H1 (cell line): ENCODE measurements around the gene TPPP. TPM values are rescaled to one million over a fixed set of nuclear protein-coding genes. Genes with fewer than 3 reads are reported as not detected.
"Not testable (repeated sequence)": the region's sequence is repeated elsewhere in the genome, so short reads cannot be mapped to it uniquely, and the experiment has no call there.

Experiments
- CTCF ChIA-PET: fragments of 300-600 bp; sonication (Branson Sonifier 250); formaldehyde crosslinking; loops from one replicate; lab custom pipeline; 2021; ENCODE audit not compliant: partially characterized antibody; lab: Charles Lee
- POLR2A ChIA-PET: fragments of 300-600 bp; sonication (Branson Sonifier 250); formaldehyde crosslinking; loops from one replicate; lab custom pipeline; 2021; ENCODE audit warnings: inconsistent platforms; ENCODE audit not compliant: partially characterized antibody; lab: Charles Lee
- DNase-seq, 2 experiments: peaks; one replicate each; pipeline versions ENCODE4 v3.0.0 to v3.0.0-alpha.2; 2010 to 2022; ENCODE audit warnings: low spot score in 2 of 2, low read depth in 1 of 2, mixed read lengths in 1 of 2
- FAIRE-seq: peaks from 2 replicates; lab custom pipeline; 2011; peaks lifted over from hg19 to GRCh38; lab: Jason Lieb, UNC
- H2AFZ ChIP-seq: 2 replicates; pipeline ENCODE4 v1.8.1; 2012; ENCODE audit warnings: low read length, inconsistent platforms
- H2AK5ac ChIP-seq: 2 replicates; pipeline ENCODE4 v1.6.1; 2013; ENCODE audit warnings: low read depth, low read length
- H2BK120ac ChIP-seq: replicated peaks from 2 replicates; pipeline ENCODE3; 2013; ENCODE audit warnings: low read depth, low read length, inconsistent platforms
- H2BK12ac ChIP-seq: 2 replicates; pipeline ENCODE4 v1.6.1; 2013; ENCODE audit warnings: low read depth, low read length
- H2BK15ac ChIP-seq: 2 replicates; pipeline ENCODE4 v1.6.1; 2013; ENCODE audit warnings: low read length
- H2BK20ac ChIP-seq: 2 replicates; pipeline ENCODE4 v1.6.1; 2013; ENCODE audit warnings: low read length
- H2BK5ac ChIP-seq: 2 replicates; pipeline ENCODE4 v1.6.1; 2013; ENCODE audit warnings: low read depth, low read length
- H3K14ac ChIP-seq: 2 replicates; pipeline ENCODE4 v1.6.1; 2013; ENCODE audit warnings: inconsistent platforms; ENCODE audit not compliant: insufficient read length
- H3K18ac ChIP-seq: 2 replicates; pipeline ENCODE4 v1.6.1; 2013; ENCODE audit warnings: low read length; ENCODE audit errors: extremely low read depth
- H3K23ac ChIP-seq: 2 replicates; pipeline ENCODE4 v1.6.1; 2013; ENCODE audit warnings: inconsistent platforms; ENCODE audit not compliant: insufficient read length
- H3K23me2 ChIP-seq: 2 replicates; pipeline ENCODE4 v1.6.1; 2013; ENCODE audit warnings: low read depth, low read length
- H3K27ac ChIP-seq: 2 replicates; pipeline ENCODE4 v1.6.1; 2011; ENCODE audit warnings: low read depth, low read length, inconsistent platforms
- H3K27me3 ChIP-seq, 4 experiments: replicated peaks in 1 of 4; 1 replicate in 1 of 4; 2 replicates in 3 of 4; pipeline versions ENCODE4 v1.6.1 to v1.8.1; 2011 to 2013; ENCODE audit warnings: low read length in 3 of 4, mild to moderate bottlenecking in 3 of 4, inconsistent platforms in 2 of 4, mixed read lengths in 2 of 4, moderate library complexity in 1 of 4; ENCODE audit not compliant: control insufficient read depth in 3 of 4, insufficient read depth in 3 of 4; ENCODE audit errors: extremely low read depth in 1 of 4
- H3K36me3 ChIP-seq, 4 experiments: 2 replicates each; pipeline versions ENCODE4 v1.6.1 to v1.8.1; 2011 to 2013; ENCODE audit warnings: mild to moderate bottlenecking in 4 of 4, low read length in 3 of 4, moderate library complexity in 2 of 4, control low read depth in 1 of 4, inconsistent platforms in 1 of 4; ENCODE audit not compliant: insufficient read depth in 4 of 4, control insufficient read depth in 2 of 4
- H3K4ac ChIP-seq: replicated peaks from 2 replicates; pipeline ENCODE3; 2013; ENCODE audit warnings: low read length, low read depth, mixed read lengths, inconsistent platforms; ENCODE audit not compliant: insufficient read length
- H3K4me1 ChIP-seq, 4 experiments: replicated peaks in 1 of 4; 1 replicate in 1 of 4; 2 replicates in 3 of 4; pipeline versions ENCODE4 v1.6.1 to v1.8.1; 2011 to 2013; ENCODE audit warnings: low read length in 3 of 4, inconsistent platforms in 2 of 4, mixed read lengths in 1 of 4; ENCODE audit not compliant: insufficient read depth in 4 of 4, control insufficient read depth in 3 of 4
- H3K4me2 ChIP-seq, 2 experiments: 2 replicates each; pipeline versions ENCODE4 v1.6.1 to v1.8.1; 2011 to 2013; ENCODE audit warnings: low read depth in 2 of 2, low read length in 2 of 2, control low read depth in 1 of 2, inconsistent platforms in 1 of 2, mild to moderate bottlenecking in 1 of 2; ENCODE audit not compliant: insufficient read depth in 1 of 2
- H3K4me3 ChIP-seq, 4 experiments: fragments of 200-600, 300-600 bp in 1 of 4; sonication (generic), shearing (Covaris generic), sonication (Bioruptor Twin) in 1 of 4; 2 replicates each; pipeline versions ENCODE4 v1.5.1 to v1.8.1; 2011 to 2016; ENCODE audit warnings: low read length in 4 of 4, low read depth in 3 of 4, control low read depth in 2 of 4, inconsistent platforms in 2 of 4, mild to moderate bottlenecking in 2 of 4, mixed read lengths in 1 of 4, moderate library complexity in 1 of 4; ENCODE audit not compliant: insufficient read depth in 2 of 4; ENCODE audit errors: extremely low read depth in 1 of 4
- H3K56ac ChIP-seq: replicated peaks from 2 replicates; pipeline ENCODE3; 2013; ENCODE audit warnings: low read depth, mild to moderate bottlenecking, mixed read lengths, low read length, inconsistent platforms; ENCODE audit not compliant: insufficient read length
- H3K79me1 ChIP-seq: 2 replicates; pipeline ENCODE4 v1.6.1; 2013; ENCODE audit warnings: low read depth, low read length, control low read depth
- H3K79me2 ChIP-seq, 2 experiments: 2 replicates each; pipeline versions ENCODE4 v1.6.1 to v1.8.1; 2012 to 2013; ENCODE audit warnings: low read length in 2 of 2, mild to moderate bottlenecking in 2 of 2, inconsistent platforms in 1 of 2; ENCODE audit not compliant: insufficient read depth in 2 of 2, control insufficient read depth in 1 of 2
- H3K9ac ChIP-seq, 4 experiments: replicated peaks in 1 of 4; 1 replicate in 1 of 4; 2 replicates in 3 of 4; pipeline versions ENCODE4 v1.6.1 to v1.8.1; 2011 to 2013; ENCODE audit warnings: low read depth in 3 of 4, low read length in 3 of 4, control low read depth in 2 of 4, mild to moderate bottlenecking in 2 of 4, moderate library complexity in 2 of 4, inconsistent platforms in 1 of 4; ENCODE audit errors: extremely low read depth in 1 of 4
- H3K9me3 ChIP-seq, 2 experiments: 2 replicates each; pipeline versions ENCODE4 v1.6.1 to v1.8.1; 2012 to 2013; ENCODE audit warnings: mild to moderate bottlenecking in 2 of 2, moderate library complexity in 2 of 2, control low read depth in 1 of 2, inconsistent platforms in 1 of 2, low read depth in 1 of 2, low read length in 1 of 2, mixed read lengths in 1 of 2; ENCODE audit not compliant: insufficient read depth in 2 of 2
- H4K20me1 ChIP-seq, 2 experiments: replicated peaks in 1 of 2; 2 replicates each; pipeline versions ENCODE3 to v1.8.1; 2011 to 2013; ENCODE audit warnings: inconsistent platforms in 2 of 2, low read length in 2 of 2, mild to moderate bottlenecking in 1 of 2; ENCODE audit not compliant: insufficient read depth in 2 of 2, control insufficient read depth in 1 of 2
- H4K5ac ChIP-seq: 2 replicates; pipeline ENCODE4 v1.6.1; 2013; ENCODE audit warnings: low read length, low read depth, mixed read lengths, inconsistent platforms; ENCODE audit not compliant: insufficient read length
- H4K8ac ChIP-seq: 2 replicates; pipeline ENCODE4 v1.8.0; 2013; ENCODE audit warnings: mild to moderate bottlenecking, moderate library complexity, low read length, inconsistent platforms; ENCODE audit not compliant: insufficient read depth; ENCODE audit errors: extremely low read depth
- H4K91ac ChIP-seq: replicated peaks from 2 replicates; pipeline ENCODE3; 2013; ENCODE audit warnings: low read length, mixed read lengths, inconsistent platforms; ENCODE audit not compliant: insufficient read length
- WGBS, 2 experiments: shearing (Covaris generic) in 1 of 2; methylation state at CpG; one replicate each; pipeline versions ENCODE4 v1.1.6 to v1.1.7; 2013 to 2015; ENCODE audit warnings: low lambda C conversion rate in 2 of 2, mixed read lengths in 2 of 2, inconsistent platforms in 1 of 2, low coverage in 1 of 2, missing lambda C conversion rate in 1 of 2; ENCODE audit not compliant: insufficient replicate concordance in 2 of 2, insufficient coverage in 1 of 2, insufficient read length in 1 of 2; ENCODE audit errors: extremely low coverage in 1 of 2, missing lambda C conversion rate in 1 of 2; 5-methylcytosine and 5-hydroxymethylcytosine counted together
- polyA plus RNA-seq, 7 experiments: library from polyadenylated mRNA; depleted of rRNA in 3 of 7; stranded (reverse) in 5 of 7; unstranded in 2 of 7; fragments of >200 nt in 5 of 7; fragments of 200-250 nt in 2 of 7; gene quantifications; 1 replicate in 5 of 7; 2 replicates in 1 of 7; 4 replicates in 1 of 7; pipeline versions ENCODE4 v1.2.1 to v1.2.3, GENCODE V29; 2011 to 2013; ENCODE audit warnings: missing spikeins in 2 of 7, mixed read lengths in 2 of 7
- total RNA-seq: library from RNA; stranded (reverse); fragmentation: NEBNext Ultra II Directional; extraction: Animal tissue kit (Norgen Biotek cat#: 25700); gene quantifications from 2 replicates; pipeline ENCODE4 v1.2.1, GENCODE V29; 2021

Gene TPPP
- total and polyA plus RNA-seq, 2 of the 8 experiments (the other 6 are each of a cell fraction or from before 2014, with no cell fraction given): 0.36 to 0.93 TPM

GRCh38 chr5:696191-696590 is 3.0 kb upstream of the TPPP start:
- H3K9me3 ChIP-seq, H3K18ac ChIP-seq, H3K14ac ChIP-seq, H2BK120ac ChIP-seq, H3K4me3 ChIP-seq, H2BK20ac ChIP-seq, H4K20me1 ChIP-seq, H3K56ac ChIP-seq, H4K8ac ChIP-seq, H3K4me1 ChIP-seq, DNase-seq, H3K36me3 ChIP-seq, H3K27ac ChIP-seq, H4K5ac ChIP-seq, H2AK5ac ChIP-seq, H2AFZ ChIP-seq, H3K23ac ChIP-seq, H2BK12ac ChIP-seq, POLR2A ChIA-PET, H2BK5ac ChIP-seq, H3K23me2 ChIP-seq, H3K9ac ChIP-seq, H3K4me2 ChIP-seq, H4K91ac ChIP-seq, FAIRE-seq, H3K4ac ChIP-seq, H3K79me2 ChIP-seq, H2BK15ac ChIP-seq, CTCF ChIA-PET, H3K79me1 ChIP-seq: not testable (repeated sequence)
- 84% methylated on average over 3 of the region's 8 CpGs; no CpG with 5 or more reads in 1 of the 2 experiments for WGBS, 2 experiments
- peaks cover 5 to 18% (median 12%) of the 10 kb centered on the region in 4 experiments for H3K27me3 ChIP-seq

- H3K9me3 ChIP-seq, H3K4me3 ChIP-seq, H2BK5ac ChIP-seq, H3K4me2 ChIP-seq, H3K79me1 ChIP-seq, H3K23me2 ChIP-seq, H2BK12ac ChIP-seq, H3K56ac ChIP-seq, H3K36me3 ChIP-seq, H3K14ac ChIP-seq, H2BK20ac ChIP-seq, POLR2A ChIA-PET, H4K91ac ChIP-seq, H3K18ac ChIP-seq, H2AFZ ChIP-seq, H4K20me1 ChIP-seq, DNase-seq, H2BK15ac ChIP-seq, H4K5ac ChIP-seq, H2BK120ac ChIP-seq, H2AK5ac ChIP-seq, CTCF ChIA-PET, H3K79me2 ChIP-seq, H3K9ac ChIP-seq, H4K8ac ChIP-seq, H3K23ac ChIP-seq, H3K4ac ChIP-seq, H3K27ac ChIP-seq, H3K4me1 ChIP-seq: not testable (repeated sequence)
- FAIRE-seq: peak; percentile 19
- no CpG with 5 or more reads among the region's 13 CpGs for WGBS, 2 experiments
- H3K27me3 ChIP-seq: peaks cover 5 to 18% (median 12%) of the 10 kb centered on the region in 4 experiments
Measured at GRCh38 chr5:695475-695874, 2.3 kb upstream of the TPPP start.
